Brain pericyte (primary cell): ENCODE results near the gene RNF157.

Experiments
- DNase-seq: peaks from one replicate; pipeline ENCODE4 v3.0.0-alpha.2; 2012; ENCODE audit warnings: low read depth, low spot score

The RNF157 gene

DNA sequence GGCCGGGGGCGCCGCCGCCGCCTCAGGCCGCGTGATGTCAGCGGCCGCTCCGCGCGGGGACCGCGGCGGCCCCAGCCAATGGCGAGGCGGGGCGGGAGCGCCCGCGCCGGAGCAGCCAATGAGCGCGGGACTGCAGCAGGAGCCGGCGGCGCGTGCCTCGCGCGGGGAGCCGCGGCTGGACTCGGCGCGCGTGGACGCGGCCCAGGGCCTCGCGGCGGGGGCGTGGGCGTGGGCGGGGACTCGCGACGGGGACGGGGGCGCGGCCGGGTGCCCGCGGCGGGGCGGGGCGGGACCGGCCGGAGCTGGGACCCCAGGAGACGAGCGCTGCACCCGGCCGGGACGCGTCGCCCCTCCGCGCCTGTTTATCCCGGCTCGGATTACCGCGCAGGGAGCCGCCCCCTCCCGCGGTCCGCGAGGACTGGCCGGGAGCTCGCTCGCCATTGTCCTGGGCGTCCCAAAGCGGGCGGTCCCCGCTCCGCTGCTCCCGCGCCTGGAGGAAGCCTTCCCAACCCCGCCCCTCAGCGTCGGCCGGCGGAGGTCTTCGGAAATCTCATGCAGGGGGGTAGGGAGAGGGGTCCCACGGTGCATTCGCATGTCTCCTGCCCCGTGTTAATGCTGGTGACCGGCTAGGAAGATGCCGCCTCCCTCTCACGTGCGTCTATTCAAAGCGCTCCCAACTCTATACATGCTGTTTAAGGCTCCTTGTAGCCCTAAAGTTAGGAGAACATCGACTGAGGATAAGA lies at the start of gene RNF157:
Gene RNF157 (minus strand): TSS at position 33 of the 743 bp plus-strand sequence. CDS start 253 bp downstream, outside the sequence.
- DNase-seq: no peak

DNA sequence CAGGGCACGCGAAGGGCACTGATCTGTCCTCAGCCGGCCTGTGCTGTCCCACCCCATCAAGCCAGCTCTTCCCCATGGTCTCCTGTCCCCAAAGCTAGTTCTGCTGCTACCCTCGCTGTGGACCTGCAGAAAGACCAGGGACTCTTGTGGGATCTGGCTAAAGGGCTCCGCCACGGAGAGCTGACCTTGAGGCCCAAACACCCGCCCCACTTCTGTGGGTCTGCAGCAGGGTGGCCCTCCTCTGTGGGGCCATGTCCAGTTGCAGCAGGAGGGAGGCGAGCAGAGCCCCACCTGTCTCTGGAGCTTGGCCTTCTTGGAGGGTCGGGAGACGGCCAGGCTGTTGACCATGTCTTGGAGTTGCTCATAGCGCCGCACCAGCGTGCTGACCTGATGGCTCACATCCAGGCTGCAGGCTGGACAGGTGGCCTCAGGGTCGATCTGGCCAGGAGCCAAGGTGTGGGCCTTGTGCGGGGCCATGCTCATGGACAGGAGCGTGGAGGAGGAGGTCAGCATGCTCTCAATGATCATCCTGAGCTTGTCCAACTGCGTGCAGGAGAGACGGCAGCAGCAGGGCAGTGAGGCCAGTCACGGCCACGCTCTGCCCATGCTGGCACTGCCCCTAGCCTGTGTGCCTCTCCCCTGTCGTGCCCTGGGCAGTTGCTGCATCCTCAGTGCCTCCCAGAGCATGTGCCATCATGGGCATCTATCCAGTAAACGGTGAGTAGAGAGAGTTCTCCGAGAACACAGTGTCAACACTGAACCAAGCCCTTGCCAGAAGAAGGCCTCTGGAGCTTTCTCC lies 41.5 kb upstream of the RNF157 start:
- DNase-seq: no peak

DNA sequence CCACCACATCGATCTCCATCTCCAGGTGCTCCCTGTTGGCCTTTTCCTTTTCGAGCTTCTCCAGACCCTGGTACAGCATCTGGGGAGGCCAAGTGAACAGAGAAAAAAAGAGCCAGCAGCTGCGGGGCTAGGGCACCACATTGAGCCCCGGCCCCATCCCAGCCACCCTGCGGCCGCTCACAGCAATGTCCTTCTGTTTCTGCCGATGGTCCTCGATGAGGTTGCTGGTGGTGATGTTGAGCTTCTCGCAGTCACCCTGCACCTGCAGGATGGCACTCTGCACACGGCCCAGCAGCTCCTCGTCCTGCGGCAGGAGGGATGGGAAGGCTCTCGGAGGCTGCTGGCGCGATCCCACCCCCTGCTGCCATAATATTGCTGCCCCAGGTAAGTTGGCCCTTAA lies 40.4 kb upstream of the RNF157 start:
- no peak for DNase-seq

DNA sequence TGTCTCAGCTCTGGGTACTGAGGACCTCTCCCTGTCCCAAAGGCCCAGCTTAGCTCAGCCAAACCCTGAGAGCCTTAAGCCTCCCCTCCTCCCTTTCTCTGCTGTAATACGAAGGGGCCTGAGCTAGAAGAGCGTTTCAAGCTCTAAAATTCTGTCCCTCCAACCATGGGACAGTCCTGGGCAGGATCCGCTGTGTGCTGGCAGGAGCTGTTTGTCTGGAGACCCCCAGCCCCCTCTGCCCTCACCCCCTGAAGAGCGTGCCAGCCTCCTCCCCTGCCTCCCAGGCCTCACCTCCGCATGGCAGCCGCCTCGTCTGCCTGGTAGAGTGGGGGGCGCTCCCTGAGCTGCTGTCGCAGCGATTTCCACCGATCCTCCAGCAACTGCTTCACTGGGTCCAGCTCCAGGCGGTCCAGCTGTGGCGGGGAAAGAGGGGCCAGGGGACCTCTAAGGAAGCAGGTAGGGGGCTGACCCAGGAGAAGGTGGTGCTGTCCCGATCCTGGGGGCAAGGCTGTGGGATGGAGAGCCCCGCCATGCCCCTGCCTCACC lies 39.5 kb upstream of the RNF157 start:
- DNase-seq: no peak

DNA sequence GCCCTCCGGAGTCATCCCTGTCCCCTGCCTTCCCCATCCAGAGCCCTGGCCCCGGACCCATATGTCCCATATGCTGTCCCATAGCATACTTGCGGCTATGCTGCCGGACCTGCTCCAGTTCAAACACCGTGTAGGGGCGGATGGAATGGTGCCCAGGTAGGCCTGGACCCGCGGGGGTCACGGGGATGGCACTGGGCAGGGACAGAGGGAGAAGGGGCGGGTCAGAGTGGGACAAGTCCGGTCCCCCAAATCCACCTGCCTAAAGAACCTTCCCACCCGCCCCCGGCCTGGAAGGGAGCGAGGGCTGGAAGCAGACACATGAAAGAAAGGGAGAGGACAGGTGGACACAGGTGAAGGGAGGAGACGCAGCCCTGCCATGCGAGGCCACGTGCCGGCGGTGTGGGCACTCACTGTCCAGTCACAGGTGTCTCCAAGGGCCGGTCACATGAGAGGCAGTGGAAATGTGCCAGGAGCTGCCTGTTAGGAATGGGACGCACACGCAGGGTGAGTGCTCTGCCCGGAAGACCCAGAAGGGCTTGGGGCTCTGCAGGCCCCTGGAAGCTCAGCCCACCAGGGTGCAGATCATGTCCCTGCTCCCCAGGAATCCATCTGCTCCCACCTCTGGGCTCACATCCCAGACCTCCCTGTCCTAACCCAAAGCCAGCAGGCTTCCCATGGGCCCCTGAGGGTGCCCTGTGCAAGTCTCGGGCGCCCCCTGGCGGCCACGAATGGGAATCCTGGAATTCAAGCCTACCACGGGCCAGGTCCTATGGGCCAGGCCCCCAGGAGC lies 38.9 kb upstream of the RNF157 start:
- no peak for DNase-seq

DNA sequence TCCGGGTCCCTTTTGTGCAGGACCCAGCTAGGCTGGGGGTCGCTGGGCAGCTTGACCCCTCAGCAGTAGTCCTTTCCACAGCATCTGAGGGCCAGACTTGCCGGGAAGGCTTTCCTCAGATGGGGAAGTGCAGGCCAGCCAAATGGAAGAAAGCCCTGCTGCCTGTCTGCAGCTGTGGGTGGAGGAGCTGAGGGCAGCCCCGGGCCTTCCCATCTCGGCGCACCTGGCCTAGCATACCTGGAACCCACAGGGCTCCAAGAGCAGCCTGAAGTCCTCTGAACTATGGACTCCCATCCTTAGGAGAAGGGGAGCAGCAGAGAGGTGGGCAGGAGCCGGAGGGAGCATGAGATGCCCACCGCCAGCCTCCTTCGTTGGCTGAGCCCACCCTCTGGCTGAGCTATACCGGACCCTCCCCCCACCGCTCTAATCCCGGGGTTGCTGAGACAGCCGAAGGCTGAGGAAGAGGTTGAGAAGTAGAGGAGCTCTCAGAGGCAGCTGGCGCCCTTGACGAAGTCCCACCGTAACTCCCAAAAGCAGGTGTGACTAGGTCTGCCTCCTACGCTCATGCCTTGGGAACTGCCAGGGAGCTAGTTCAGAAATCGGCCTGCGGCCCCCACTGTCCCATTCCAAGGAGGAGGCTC lies 38.1 kb upstream of the RNF157 start:
- no peak for DNase-seq

DNA sequence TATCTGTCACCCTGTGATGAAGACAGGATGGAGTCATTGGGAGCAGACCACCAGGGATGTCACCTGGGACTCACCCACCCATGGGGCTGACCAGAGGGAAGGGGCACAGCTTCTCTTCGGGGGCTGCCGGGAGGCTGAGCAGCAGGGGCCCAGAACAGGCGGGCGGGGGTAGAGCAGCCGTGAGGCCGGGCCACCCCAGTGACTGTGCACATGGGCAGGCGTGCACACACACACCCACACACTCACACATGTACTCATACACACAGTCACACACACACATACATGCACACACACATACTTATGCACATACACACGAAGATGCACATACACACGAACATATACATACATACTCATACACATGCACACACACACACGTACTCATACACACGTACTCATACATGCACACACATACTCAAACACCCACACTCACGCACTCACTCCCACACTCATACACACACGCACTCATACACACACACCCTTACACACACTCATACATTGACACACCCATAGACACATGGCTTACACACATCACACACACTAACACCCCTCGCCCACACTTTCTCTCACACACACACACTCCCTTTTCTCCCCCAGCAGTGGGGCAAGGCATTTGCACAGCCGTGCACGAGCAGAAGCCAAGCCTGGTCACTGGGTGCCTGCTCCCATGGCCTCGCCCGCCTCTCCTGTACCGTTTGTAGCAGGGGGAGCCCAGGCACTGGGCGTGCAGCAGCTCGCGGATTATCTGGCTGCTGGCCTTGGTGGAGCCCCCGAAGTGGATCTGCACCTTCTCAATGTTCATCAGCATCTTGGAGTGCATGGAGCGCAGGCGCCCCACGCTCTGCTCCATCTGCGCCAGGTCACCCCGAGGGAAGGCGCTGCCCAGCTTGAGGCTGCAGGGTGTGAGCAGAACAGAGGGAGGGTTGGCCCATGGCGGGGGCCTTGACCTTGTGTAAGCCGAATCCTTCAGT lies 37.3 kb upstream of the RNF157 start:
- DNase-seq: no peak

DNA sequence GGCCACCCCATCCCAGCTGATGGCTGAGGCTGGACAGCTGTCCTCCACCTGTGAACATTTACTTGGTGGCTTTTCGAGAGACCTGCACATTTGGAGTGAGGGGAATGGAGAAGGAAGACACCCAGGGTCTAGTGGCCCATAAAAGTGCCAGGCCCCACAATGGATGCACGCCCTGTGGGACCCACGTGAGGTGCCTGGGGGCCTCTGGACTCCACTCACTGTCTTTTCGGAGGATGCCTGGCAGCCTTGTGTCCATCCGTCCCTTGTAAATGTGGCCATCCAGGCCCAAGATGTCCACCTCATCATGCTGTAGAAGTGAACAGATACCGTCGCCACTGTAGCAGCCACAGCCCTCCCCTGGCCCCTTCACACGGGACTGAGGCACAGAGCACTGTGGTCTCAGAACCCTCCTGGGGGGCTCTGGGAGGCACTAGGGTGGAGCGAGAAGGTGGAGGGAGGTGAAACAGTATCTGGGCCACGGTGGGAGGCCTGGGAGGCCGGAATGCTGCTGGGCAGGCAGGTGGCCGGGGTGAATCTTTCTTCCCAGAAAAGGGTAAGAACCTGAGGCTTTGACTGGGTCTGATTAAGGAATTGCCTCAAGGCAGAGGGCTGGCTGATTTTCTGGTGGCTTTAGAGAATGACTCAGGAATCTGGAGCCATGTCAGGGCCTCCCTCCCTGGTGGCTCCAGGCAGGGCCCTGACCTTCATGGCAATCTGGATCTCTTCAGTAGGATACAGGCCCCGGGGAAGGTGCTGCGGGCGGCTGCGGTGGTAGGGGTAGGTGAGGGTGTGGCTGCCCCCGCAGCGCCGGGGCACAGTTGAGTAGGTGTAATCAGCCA lies 36.4 kb upstream of the RNF157 start:
- no peak for DNase-seq

DNA sequence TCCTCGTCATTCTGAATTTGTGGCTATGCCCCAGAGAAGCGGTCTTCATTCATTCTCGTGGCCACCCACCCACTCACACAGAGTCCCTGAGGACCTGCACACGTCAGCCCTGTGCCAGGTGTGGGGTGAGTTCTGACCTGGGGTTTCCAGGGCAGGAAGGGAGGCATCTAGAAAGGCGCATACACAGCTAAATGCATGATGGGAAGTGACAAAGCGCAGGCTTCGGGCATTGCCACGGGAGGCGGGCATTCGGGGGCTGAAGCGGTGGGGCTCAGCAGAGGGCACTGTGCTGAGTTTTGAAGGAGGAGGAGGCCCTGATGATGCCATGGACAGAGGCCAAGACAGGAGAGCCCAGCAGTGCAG lies 35.8 kb upstream of the RNF157 start:
- no peak for DNase-seq

DNA sequence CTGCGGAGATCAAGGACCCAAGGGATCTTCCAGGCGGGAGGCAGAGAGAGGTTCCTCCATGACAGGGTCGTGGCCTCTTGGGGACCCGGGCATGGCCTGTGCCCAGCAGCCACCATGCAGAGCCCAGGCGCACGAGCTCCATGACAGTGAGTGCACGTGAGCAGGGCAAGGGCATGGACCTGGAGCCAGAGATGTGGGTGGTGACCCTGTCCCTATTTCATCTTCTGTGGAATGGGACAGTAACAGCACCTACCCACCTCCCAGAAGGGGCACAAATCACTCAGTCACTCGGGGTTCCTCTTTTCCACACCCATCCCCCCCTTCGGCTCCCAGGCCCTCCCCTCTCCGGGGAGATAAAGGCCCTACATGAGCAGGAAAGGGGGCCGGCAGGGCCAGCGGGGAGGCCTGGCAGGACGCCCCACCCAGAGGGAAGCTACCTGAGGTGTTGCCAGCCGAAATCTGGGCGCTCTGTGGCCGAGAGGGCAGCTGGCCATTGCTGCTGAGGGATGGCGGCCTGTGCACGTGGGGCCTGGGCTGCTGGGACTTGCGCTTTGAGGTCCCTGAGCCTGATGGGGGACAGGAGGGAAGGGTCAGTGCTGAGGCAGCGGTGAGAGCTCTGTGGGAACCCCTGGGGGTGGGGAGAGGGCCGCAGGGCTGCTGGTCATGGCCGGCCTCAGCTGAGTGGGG lies 35.2 kb upstream of the RNF157 start:
- no peak for DNase-seq

DNA sequence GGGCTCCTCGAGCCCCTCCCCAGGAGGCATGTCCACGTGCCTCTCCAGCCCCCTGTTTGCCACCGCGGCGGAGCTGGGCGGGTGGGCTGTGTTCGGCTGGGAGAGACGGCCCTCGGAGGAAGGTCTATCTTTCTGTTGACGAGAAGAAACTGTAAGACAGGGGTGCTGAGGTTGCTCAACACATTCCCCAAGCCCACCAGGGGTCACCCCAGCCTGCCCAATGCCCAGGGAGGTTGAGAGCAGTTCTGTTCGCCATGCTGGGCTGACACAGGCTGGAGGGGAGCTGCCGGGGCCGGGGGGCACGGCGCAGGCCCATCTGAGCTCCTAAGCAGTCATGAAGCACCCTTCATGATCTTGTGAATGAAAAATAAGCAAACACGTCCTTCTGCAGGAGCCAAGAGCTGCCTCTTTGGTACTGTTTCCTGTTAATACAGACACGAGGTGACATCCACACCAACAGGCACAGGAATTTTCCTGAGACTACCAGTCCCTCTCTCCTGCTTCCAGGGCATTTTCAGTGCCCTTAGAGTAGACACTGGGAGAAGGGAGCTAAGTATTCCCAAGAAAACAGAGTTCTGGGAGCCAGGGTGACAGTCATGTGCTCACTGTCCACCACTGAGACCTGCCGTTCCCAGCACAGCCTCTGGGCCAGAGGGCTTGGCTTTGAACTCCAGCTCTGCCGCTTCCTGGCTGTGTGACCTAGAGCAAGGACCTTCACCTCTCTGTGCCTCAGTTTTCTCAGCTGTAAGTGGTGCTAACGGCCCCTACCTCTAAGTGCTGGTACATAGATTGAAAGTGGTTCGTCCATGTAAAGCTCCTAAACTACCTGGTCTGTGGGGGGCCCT lies 34.0 kb upstream of the RNF157 start:
- no peak for DNase-seq

DNA sequence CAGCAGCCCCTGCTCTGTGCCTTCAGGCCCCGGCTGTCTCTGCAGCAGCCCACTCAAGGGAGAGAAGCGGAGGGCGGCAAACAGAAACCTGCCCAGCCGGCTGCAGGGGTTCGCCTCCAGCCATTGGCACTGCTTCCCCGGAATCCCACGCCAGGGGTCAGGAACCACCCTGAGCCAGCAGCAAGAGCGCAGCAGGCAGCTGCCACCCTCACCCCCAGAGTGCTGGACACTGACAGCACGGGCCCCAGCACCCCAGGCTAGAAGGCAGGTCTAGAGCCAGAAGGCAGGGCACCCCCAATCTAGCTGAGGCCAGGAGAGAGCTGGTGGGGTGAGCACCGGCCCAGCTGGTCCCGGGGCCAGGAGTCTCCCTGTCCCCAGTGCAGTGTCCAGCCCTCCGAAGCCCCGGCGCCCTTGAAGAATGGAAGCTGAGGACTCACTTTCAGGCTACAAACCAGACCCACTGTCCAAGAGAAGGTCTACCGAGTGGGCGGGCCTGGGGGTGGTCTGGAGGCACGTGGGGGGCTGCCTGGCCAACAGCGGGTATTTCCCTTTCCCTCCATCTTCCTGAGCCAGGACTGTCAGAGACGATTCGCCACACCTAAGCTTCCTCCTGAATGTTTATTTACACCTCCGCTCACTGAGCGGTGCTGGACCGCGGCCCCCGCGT lies 33.3 kb upstream of the RNF157 start:
- no peak for DNase-seq

DNA sequence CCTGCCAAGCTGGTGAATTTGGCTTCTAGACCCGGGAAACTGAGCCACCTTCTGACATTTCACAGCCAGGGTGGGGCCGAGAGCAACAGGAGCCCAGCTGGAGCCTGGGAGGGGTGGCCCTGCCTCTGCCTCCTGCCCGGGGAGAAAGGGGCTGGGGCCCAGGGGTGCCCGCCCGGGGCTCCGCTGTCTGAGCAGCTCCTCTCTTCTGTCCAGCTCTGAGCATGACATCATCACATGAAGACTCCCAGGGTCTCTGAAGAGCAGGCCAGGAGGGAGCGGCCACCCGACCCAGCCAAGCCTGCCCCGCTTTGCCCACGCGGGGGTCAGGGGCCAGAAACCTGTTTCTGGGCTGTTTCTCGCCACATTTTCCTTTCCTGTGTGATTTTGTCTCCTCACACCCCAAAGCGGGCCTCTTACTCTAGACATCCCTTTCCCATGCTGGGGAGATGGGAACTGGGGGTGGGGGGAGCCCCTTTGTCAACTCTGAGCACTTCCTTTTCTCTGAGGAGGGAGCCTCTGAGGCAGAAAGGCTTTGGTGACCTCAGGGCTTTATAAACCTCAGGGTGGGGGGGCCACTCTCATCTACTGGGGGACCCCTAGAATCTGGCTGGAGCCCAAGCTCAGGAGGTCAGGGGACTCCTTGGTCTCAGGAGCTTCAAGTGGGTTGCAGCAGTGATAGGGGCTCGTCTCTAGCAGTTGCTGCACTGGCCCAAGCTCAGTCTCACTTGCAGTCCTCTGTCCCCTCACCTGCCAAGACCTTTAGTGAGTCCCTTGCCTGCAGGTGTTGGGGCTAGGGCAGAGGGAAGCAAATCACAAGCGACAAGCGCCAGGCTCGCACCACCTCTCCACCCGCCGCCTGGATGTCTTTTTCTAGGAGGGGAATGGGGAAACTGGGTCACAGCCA lies 32.5 kb upstream of the RNF157 start:
- DNase-seq: no peak

DNA sequence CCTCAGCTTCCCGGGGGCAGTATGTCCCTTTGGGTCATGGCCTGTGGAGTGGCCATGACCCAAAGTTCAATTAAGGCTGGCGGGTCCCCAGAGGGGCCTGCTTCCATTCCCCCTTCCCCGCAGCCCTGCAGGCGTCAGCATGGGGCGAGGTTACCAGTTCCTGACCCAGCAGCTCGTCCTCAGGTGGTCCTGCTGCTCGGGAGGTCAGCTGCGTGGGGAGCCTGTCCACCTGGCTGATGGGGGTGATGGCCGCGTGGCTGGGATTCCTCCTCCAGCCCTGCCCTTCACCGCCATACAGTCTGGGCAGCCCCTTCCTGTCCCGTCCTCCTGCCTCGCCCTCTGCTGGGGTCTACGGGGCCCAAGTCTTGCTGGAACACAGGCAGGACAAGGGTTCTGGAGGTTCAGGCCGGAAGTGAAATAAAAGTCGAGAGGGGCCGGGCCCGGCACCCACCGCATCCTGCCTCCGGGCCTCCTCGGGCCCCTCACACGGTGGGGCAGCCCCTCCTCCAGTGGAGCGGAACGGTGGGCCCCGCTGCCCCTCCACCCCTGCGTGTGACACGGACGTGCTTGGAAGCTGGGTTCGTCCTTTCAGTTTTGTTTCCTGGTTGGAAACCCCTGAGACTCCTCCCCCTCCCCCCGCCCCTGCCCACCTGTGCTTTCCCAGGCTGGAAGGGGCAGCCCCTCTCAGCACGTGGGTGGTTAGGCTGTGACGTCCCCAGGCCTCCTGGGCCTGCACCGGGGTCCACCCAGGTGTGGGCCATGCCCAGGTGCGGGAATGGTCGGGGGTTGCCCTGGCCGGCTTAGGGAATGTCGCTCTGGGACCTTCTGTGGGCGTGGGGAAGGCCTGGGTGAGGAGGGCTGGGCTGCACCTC lies 31.6 kb upstream of the RNF157 start:
- no peak for DNase-seq
